Spleen (tissue), 11 donors: Measurements from ENCODE around the gene PAK1IP1. TPM values are rescaled to one million over a fixed set of nuclear protein-coding genes. Genes with fewer than 3 reads are reported as not detected.

Experiments used
- DNase-seq: peaks from one replicate; pipeline ENCODE4 v3.0.0-alpha.2; 2020
- H3K27ac ChIP-seq, 8 donors: fragments of 200-600 bp; sonication (generic) in 7 of 8; 1 replicate in 4 of 8; 2 replicates in 4 of 8; pipeline versions ENCODE4 v1.5.0 to v1.8.0; 2016 to 2021; ENCODE audit warnings: inconsistent platforms in 4 of 8, mild to moderate bottlenecking in 4 of 8, moderate library complexity in 1 of 8
- H3K27me3 ChIP-seq, 7 donors: fragments of 200-600 bp; sonication (generic) in 6 of 7; replicated peaks in 1 of 7; 1 replicate in 4 of 7; 2 replicates in 3 of 7; pipeline versions ENCODE4 v1.5.0 to v1.8.0; 2016 to 2021; ENCODE audit warnings: inconsistent platforms in 3 of 7, mild to moderate bottlenecking in 1 of 7
- H3K36me3 ChIP-seq, 6 donors: fragments of 200-600 bp; sonication (generic) in 5 of 6; 1 replicate in 4 of 6; 2 replicates in 2 of 6; pipeline versions ENCODE4 v1.5.0 to v1.8.0; 2016 to 2021; ENCODE audit warnings: inconsistent platforms in 2 of 6
- H3K4me1 ChIP-seq, 6 donors: fragments of 200-600 bp; sonication (generic) in 5 of 6; 1 replicate in 3 of 6; 2 replicates in 3 of 6; pipeline versions ENCODE4 v1.5.0 to v1.8.0; 2016 to 2021; ENCODE audit warnings: inconsistent platforms in 3 of 6
- H3K4me3 ChIP-seq, 8 donors: fragments of 200-600 bp; sonication (generic) in 7 of 8; 1 replicate in 4 of 8; 2 replicates in 4 of 8; pipeline versions ENCODE4 v1.5.0 to v1.8.0; 2016 to 2021; ENCODE audit warnings: inconsistent platforms in 4 of 8, mild to moderate bottlenecking in 4 of 8, moderate library complexity in 2 of 8
- H3K9me3 ChIP-seq, 8 donors: fragments of 200-600 bp; sonication (generic) in 7 of 8; 1 replicate in 4 of 8; 2 replicates in 4 of 8; pipeline versions ENCODE4 v1.5.0 to v1.8.0; 2016 to 2021; ENCODE audit warnings: inconsistent platforms in 4 of 8
- POLR2A ChIP-seq, 3 donors: fragments of 450-650 bp; IDR thresholded peaks; one replicate each; pipeline ENCODE4 v1.5.1; 2017; ENCODE audit warnings: antibody characterized with exemption in 3 of 3, mild to moderate bottlenecking in 1 of 3
- POLR2AphosphoS5 ChIP-seq, 3 donors: sonication (generic); formaldehyde crosslinking; IDR thresholded peaks; one replicate each; pipeline ENCODE4 v1.5.1; 2017; ENCODE audit warnings: antibody characterized with exemption in 3 of 3
- WGBS, 5 donors: extraction: QIAGEN DNeasy Blood & Tissue Kit in 3 of 5; methylation state at CpG; one replicate each; pipeline versions ENCODE4 v1.1.5 to v1.1.7; 2013 to 2018; 5-methylcytosine and 5-hydroxymethylcytosine counted together
- intact Hi-C: fragments of 100-400 bp; cut with DNase I; formaldehyde crosslinking; loops from one replicate; pipeline ENCODE4 v1.15.0; 2023; ENCODE audit warnings: low total_unique reads
- polyA plus RNA-seq, 3 donors: library from polyadenylated mRNA; stranded (reverse); fragments of 200-250 nt; gene quantifications; one replicate each; pipeline ENCODE4 v1.2.1, GENCODE V29; 2013
- total RNA-seq, 7 donors: library from RNA; depleted of rRNA in 3 of 7; stranded (reverse); fragments of >200 nt in 3 of 7; fragmentation: NEBNext Ultra II Directional in 4 of 7; extraction: Animal tissue kit (Norgen Biotek cat#: 25700) in 4 of 7; gene quantifications; one replicate each; pipeline versions ENCODE4 v1.1.0 to v1.2.1, GENCODE V29; 2016 to 2021
- TF ChIP-seq, protein P1 (sequence below), 11 experiments: fragments of 200-600 bp in 7 of 11; fragments of 450-650 bp in 4 of 11; sonication (generic) in 4 of 11; IDR thresholded peaks in 8 of 11; conservative IDR thresholded peaks in 3 of 11; 1 replicate in 7 of 11; 2 replicates in 4 of 11; pipeline versions ENCODE4 v1.4.0 to v1.8.0; 2016 to 2021; ENCODE audit warnings: antibody characterized with exemption in 11 of 11, inconsistent platforms in 4 of 11, mild to moderate bottlenecking in 1 of 11
- donor health status: healthy with polysubstance abuse.
- donor health status: DM: no; HTN: no; CAD: no; lungs with moderate emphysema.
- donor health status: DM: no; HTN: no; CAD: no.
- donor health status: Bipolar disorder and iron deficiency.
- donor health status: healthy.
- donor health status: DM: no; HTN: no; CAD: no.
- donor health status: DM: yes; HTN: yes; CAD: no.

PAK1IP1 gene
- total and polyA plus RNA-seq, 10 donors, result 7.3 to 14.7 (median 10.9) TPM

DNA sequence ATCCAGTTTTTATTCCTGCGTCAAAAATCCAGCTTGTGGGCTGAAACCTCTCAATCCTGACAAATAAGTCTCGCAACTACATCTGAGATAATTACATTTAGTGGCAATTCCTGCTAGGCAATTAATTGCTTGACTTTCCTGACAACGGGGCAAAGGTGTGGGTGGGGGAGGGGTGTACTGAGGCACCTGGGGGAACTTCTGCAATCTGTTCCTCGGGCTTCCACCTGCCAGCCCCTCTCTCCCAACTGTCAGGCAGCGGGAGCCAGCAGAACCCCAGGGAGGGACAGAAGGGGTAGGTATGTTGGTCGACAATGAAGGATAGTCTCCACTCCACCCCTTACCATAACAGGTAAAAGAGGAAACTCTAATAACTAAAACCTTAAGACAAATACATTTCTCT, 7.2 kb upstream of the PAK1IP1 start:
- DNase-seq, result no peak
- TF ChIP-seq, protein P1, sequence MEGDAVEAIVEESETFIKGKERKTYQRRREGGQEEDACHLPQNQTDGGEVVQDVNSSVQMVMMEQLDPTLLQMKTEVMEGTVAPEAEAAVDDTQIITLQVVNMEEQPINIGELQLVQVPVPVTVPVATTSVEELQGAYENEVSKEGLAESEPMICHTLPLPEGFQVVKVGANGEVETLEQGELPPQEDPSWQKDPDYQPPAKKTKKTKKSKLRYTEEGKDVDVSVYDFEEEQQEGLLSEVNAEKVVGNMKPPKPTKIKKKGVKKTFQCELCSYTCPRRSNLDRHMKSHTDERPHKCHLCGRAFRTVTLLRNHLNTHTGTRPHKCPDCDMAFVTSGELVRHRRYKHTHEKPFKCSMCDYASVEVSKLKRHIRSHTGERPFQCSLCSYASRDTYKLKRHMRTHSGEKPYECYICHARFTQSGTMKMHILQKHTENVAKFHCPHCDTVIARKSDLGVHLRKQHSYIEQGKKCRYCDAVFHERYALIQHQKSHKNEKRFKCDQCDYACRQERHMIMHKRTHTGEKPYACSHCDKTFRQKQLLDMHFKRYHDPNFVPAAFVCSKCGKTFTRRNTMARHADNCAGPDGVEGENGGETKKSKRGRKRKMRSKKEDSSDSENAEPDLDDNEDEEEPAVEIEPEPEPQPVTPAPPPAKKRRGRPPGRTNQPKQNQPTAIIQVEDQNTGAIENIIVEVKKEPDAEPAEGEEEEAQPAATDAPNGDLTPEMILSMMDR (IDR thresholded peaks at IDR 0.05 in 8 of 11, conservative IDR thresholded peaks at IDR 0.05 in 3 of 11), result no peak
- TF ChIP-seq POLR2AphosphoS5 (IDR thresholded peaks at IDR 0.05) (no peak), POLR2A (IDR thresholded peaks at IDR 0.05) (no peak)
- Histone ChIP-seq H3K36me3 (no peaks in the 10 kb centered on the region), H3K4me3 (no peak overlapping the region), H3K27me3 (peaks cover 0 to 2% (median 0%) of the 10 kb centered on the region in 7 donors), H3K27ac (no peak overlapping the region), H3K4me1 (peaks cover 0 to 12% (median 0%) of the 10 kb centered on the region in 6 donors), H3K9me3 (no peaks in the 10 kb centered on the region)
- intact Hi-C loops, result no loop called here
- WGBS, 5 donors, result 43 to 49% (median 48%) methylated on average over 6 of the region's 6 CpGs

- H3K36me3 ChIP-seq, result no peaks in the 10 kb centered on the region
- no peaks in the 10 kb centered on the region for H3K9me3 ChIP-seq
- peaks cover 0 to 2% (median 0%) of the 10 kb centered on the region in 7 donors for H3K27me3 ChIP-seq
- intact Hi-C loops, result loop anchor here (10.0 kb wide), 2 partner anchors 54 to 176 kb away; partner anchors contain the start of gene TMEM14B
- no peak overlapping the region for H3K27ac ChIP-seq
- WGBS, 5 donors, result 76 to 85% (median 77%) methylated on average over 15 of the region's 15 CpGs
- H3K4me1 ChIP-seq, result peaks cover 10 to 37% (median 18%) of the 10 kb centered on the region in 6 donors
- DNase-seq, result no peak
- TF ChIP-seq, protein P1 (IDR thresholded peaks at IDR 0.05 in 8 of 11, conservative IDR thresholded peaks at IDR 0.05 in 3 of 11), result no peak
- no peak for TF ChIP-seq POLR2A (IDR thresholded peaks at IDR 0.05)
- no peak for TF ChIP-seq POLR2AphosphoS5 (IDR thresholded peaks at IDR 0.05)
- no peak overlapping the region for H3K4me3 ChIP-seq
Measured at GRCh38 chr6:10690651-10691445, 3.9 kb upstream of the PAK1IP1 start.

- intact Hi-C loops, result loop anchor here (10.0 kb wide), 2 partner anchors 52 to 178 kb away; partner anchors contain the start of gene TMEM14B
- Histone ChIP-seq H3K4me3 (peak overlapping the region in 5 of 8 donors; percentile 58 to 89 (median 73)), H3K4me1 (peaks cover 20 to 52% (median 29%) of the 10 kb centered on the region in 6 donors), H3K27ac (no peak overlapping the region), H3K36me3 (peaks cover 0 to 10% (median 5%) of the 10 kb centered on the region in 6 donors), H3K9me3 (no peaks in the 10 kb centered on the region), H3K27me3 (no peaks in the 10 kb centered on the region)
- WGBS, 5 donors, result 89 to 98% (median 95%) methylated on average over 8 of the region's 8 CpGs
- TF ChIP-seq, protein P1 (IDR thresholded peaks at IDR 0.05 in 8 of 11, conservative IDR thresholded peaks at IDR 0.05 in 3 of 11), result no peak
- TF ChIP-seq POLR2A (IDR thresholded peaks at IDR 0.05), result no peak
- TF ChIP-seq POLR2AphosphoS5 (IDR thresholded peaks at IDR 0.05), result no peak
- no peak for DNase-seq
Measured at GRCh38 chr6:10692965-10693538, 1.7 kb upstream of the PAK1IP1 start.
